K562 (cell line): ENCODE measurements around the gene RAD1. TPM values are rescaled to one million over a fixed set of nuclear protein-coding genes. Genes with fewer than 3 reads are reported as not detected.

Source experiments
- CBFA2T2 ChIP-seq: fragments of 450-650 bp; conservative IDR thresholded peaks from 2 replicates; pipeline ENCODE4 v1.6.1; 2017; ENCODE audit warnings: mild to moderate bottlenecking
- ELF2 ChIP-seq: fragments of 250-450 bp; sonication (Bioruptor Pico); IDR thresholded peaks from 2 replicates; pipeline ENCODE4 v1.5.0; 2021; ENCODE audit warnings: mild to moderate bottlenecking
- GTF3C2 ChIP-seq: IDR thresholded peaks from 3 replicates; pipeline ENCODE4 v1.6.1; 2011; ENCODE audit warnings: borderline replicate concordance, mild to moderate bottlenecking, moderate library complexity; ENCODE audit not compliant: insufficient read length; ENCODE audit errors: extremely low read depth
- HES1 ChIP-seq: fragments of 450-650 bp; IDR thresholded peaks from 2 replicates; pipeline ENCODE4 v1.6.1; 2016; ENCODE audit warnings: low read depth, mild to moderate bottlenecking, moderate library complexity
- ILF3 ChIP-seq: fragments of 450-650 bp; IDR thresholded peaks from 2 replicates; pipeline ENCODE4 v1.6.1; 2018; ENCODE audit warnings: antibody characterized with exemption, mild to moderate bottlenecking, moderate library complexity, borderline replicate concordance
- IRF2 ChIP-seq: sonication (generic); formaldehyde crosslinking; IDR thresholded peaks from 2 replicates; pipeline ENCODE4 v1.8.1; 2022; ENCODE audit warnings: mild to moderate bottlenecking, missing genetic modification reagents
- JUN ChIP-seq, 2 experiments: sonication (generic) in 1 of 2; formaldehyde crosslinking in 1 of 2; IDR thresholded peaks; 2 replicates each; pipeline versions ENCODE4 v1.6.1 to v1.8.0; 2012 to 2022; ENCODE audit warnings: borderline replicate concordance in 2 of 2, mild to moderate bottlenecking in 2 of 2, improper control_type of control experiment in 1 of 2, low read depth in 1 of 2, low read length in 1 of 2, missing genetic modification reagents in 1 of 2
- KDM1A ChIP-seq, 2 experiments: fragments of 450-650 bp; IDR thresholded peaks; 2 replicates each; pipeline ENCODE4 v1.6.1; 2016; ENCODE audit warnings: mild to moderate bottlenecking in 2 of 2
- KDM2B ChIP-seq: fragments of 250-450 bp; sonication (Bioruptor Pico); IDR thresholded peaks from 2 replicates; pipeline ENCODE4 v1.8.0; 2021; ENCODE audit warnings: mild to moderate bottlenecking, moderate library complexity
- PBX2 ChIP-seq, 2 experiments: IDR thresholded peaks in 1 of 2; conservative IDR thresholded peaks in 1 of 2; 2 replicates each; pipeline ENCODE4 v1.6.1; 2016; ENCODE audit warnings: low read depth in 2 of 2, mild to moderate bottlenecking in 1 of 2, missing compliant biosample characterization in 1 of 2, missing genetic modification characterization in 1 of 2, moderate library complexity in 1 of 2
- RBM15 ChIP-seq: fragments of 200-400 bp; formaldehyde crosslinking; IDR thresholded peaks from 2 replicates; pipeline ENCODE4 v1.6.1; 2018; ENCODE audit warnings: mild to moderate bottlenecking, low read length, moderate library complexity; ENCODE audit not compliant: insufficient read depth
- SMAD3 ChIP-seq: fragments of 450-650 bp; formaldehyde crosslinking; conservative IDR thresholded peaks from 2 replicates; pipeline ENCODE4 v1.4.0; 2020; ENCODE audit warnings: mild to moderate bottlenecking
- SP2 ChIP-seq: IDR thresholded peaks from 2 replicates; pipeline ENCODE4 v1.6.1; 2011; ENCODE audit warnings: mild to moderate bottlenecking, low read depth, low read length, moderate library complexity; ENCODE audit not compliant: poor library complexity, severe bottlenecking; ENCODE audit errors: extremely low read depth
- ZBTB12 ChIP-seq: fragments of 250-450 bp; sonication (Bioruptor Pico); IDR thresholded peaks from 2 replicates; pipeline ENCODE4 v1.4.0; 2020
- ZFPM2 ChIP-seq: fragments of 250-450 bp; sonication (Bioruptor Pico); IDR thresholded peaks from 2 replicates; pipeline ENCODE4 v1.5.1; 2022; ENCODE audit warnings: mild to moderate bottlenecking
- ZNF23 ChIP-seq: fragments of 250-450 bp; sonication (Bioruptor Pico); IDR thresholded peaks from 2 replicates; pipeline ENCODE4 v1.4.0; 2020; ENCODE audit warnings: mild to moderate bottlenecking
- polyA plus RNA-seq, 8 experiments: library from polyadenylated mRNA; depleted of rRNA in 4 of 8; stranded (reverse) in 5 of 8; unstranded in 3 of 8; fragments of >200 nt; fragmentation: Nextera tagmentation in 2 of 8; fragmentation: Illumina TruSeq in 1 of 8; extraction: Ambion mirVana in 2 of 8; extraction: Trizol in 1 of 8; gene quantifications; 2 replicates each; pipeline versions ENCODE4 v1.2.1 to v1.2.3, GENCODE V29; 2011 to 2014; ENCODE audit warnings: inconsistent platforms in 1 of 8, missing spikeins in 1 of 8
- total RNA-seq, 7 experiments: library from RNA; depleted of rRNA in 6 of 7; stranded (reverse); fragments of >200 nt in 6 of 7; fragmentation: Illumina TruSeq in 2 of 7; extraction: Trizol in 2 of 7; gene quantifications; 2 replicates each; pipeline versions ENCODE4 v1.2.1 to v1.2.3, GENCODE V29; 2011 to 2021; ENCODE audit warnings: low replicate concordance in 1 of 7
- TF ChIP-seq, protein P1 (sequence below), 2 experiments: fragments of 250-450 bp in 1 of 2; fragments of 450-650 bp in 1 of 2; sonication (Bioruptor Pico) in 1 of 2; IDR thresholded peaks; 2 replicates each; pipeline versions ENCODE4 v1.6.1 to v1.8.0; 2016 to 2021; ENCODE audit warnings: mild to moderate bottlenecking in 2 of 2, moderate library complexity in 2 of 2, missing compliant biosample characterization in 1 of 2, missing genetic modification characterization in 1 of 2

Gene RAD1
- total and polyA plus RNA-seq, 9 of the 15 experiments (the other 6 are each of a cell fraction or from before 2014, with no cell fraction given): 44.5 to 148 (median 60.8) TPM

- TF ChIP-seq GTF3C2 (no peak), JUN (IDR thresholded peaks at IDR 0.05; ENCODE audit: borderline replicate concordance, low read depth, low read length) (no peak), JUN (CRISPR knock-in tag; IDR thresholded peaks at IDR 0.05; ENCODE audit: borderline replicate concordance) (no peak), IRF2 (no peak), RBM15 (no peak), ZNF23 (no peak), SP2 (no peak), PBX2 (CRISPR knock-in tag; IDR thresholded peaks at IDR 0.05; ENCODE audit: low read depth) (no peak), PBX2 (tag; conservative IDR thresholded peaks at IDR 0.05; ENCODE audit: low read depth) (no peak), KDM2B (CRISPR knock-in tag) (no peak), ELF2 (no peak), ZFPM2 (no peak), HES1 (no peak), ZBTB12 (CRISPR knock-in tag) (no peak), CBFA2T2 (no peak), KDM1A (IDR thresholded peaks at IDR 0.05) (no peak), ILF3 (no peak), SMAD3 (CRISPR knock-in tag) (no peak)
- TF ChIP-seq, protein P1, sequence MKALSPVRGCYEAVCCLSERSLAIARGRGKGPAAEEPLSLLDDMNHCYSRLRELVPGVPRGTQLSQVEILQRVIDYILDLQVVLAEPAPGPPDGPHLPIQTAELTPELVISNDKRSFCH (CRISPR knock-in tag; IDR thresholded peaks at IDR 0.05): no peak
- TF ChIP-seq, protein P1 (tag; IDR thresholded peaks at IDR 0.05): no peak
Observed at GRCh38 chr5:34898258-34898895, 16.9 kb downstream of the RAD1 start (continued).
